Vein endothelial cell (primary cell): ENCODE measurements around the gene REPS1. TPM values are rescaled to one million over a fixed set of nuclear protein-coding genes. Genes with fewer than 3 reads are reported as not detected.

Source experiments
- total RNA-seq: library from RNA; depleted of rRNA; stranded (reverse); fragments of >200 nt; gene quantifications from 2 replicates; pipeline ENCODE4 v1.2.3, GENCODE V29; 2012

Gene REPS1, protein sequence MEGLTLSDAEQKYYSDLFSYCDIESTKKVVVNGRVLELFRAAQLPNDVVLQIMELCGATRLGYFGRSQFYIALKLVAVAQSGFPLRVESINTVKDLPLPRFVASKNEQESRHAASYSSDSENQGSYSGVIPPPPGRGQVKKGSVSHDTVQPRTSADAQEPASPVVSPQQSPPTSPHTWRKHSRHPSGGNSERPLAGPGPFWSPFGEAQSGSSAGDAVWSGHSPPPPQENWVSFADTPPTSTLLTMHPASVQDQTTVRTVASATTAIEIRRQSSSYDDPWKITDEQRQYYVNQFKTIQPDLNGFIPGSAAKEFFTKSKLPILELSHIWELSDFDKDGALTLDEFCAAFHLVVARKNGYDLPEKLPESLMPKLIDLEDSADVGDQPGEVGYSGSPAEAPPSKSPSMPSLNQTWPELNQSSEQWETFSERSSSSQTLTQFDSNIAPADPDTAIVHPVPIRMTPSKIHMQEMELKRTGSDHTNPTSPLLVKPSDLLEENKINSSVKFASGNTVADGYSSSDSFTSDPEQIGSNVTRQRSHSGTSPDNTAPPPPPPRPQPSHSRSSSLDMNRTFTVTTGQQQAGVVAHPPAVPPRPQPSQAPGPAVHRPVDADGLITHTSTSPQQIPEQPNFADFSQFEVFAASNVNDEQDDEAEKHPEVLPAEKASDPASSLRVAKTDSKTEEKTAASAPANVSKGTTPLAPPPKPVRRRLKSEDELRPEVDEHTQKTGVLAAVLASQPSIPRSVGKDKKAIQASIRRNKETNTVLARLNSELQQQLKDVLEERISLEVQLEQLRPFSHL
- 33.3 and 58.2 TPM in 2 replicates for total RNA-seq

DNA sequence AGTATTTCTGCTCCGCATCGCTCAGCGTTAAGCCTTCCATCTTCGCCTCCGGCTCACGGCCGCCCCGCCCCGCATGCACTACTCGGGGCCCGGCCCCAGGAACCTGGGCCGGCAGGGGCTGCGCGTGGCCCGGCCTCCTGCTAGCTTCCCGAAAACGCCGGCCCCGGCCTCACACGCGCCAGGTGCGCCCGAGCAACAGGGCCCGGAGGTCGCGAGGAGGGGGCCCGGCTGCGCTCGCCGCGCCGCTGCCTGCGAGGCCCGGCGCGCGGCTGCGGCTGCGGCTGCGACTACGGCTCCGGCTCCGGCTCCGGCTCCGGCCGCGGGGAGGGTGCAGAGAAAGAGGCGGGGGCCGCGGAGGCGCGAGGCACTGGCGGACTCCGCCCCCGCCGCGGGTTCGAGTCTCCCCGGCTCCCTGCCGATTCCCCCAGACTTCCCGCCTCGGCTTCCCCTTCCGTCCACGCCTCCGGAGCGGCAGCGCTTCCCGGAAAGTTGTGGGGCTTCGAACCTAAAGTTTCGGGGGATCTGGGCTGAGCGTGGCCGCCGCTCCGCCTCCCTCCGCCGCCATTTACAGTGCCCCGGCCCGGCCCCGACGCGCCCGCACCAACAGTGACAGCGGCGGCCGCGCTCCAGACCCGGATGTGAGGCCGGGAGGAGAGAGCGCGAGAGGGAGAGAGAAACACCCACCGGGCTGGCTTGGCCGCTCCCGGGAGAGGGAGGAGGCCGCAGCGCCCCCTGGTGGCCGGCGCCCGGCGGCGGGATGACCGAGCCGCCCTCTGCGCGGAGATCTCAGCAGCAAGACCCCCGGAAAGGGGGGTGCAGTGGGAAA is at the start of gene REPS1:
REPS1 (minus strand) TSS at position 611 of the 826 bp plus-strand sequence; CDS start at position 40, 571 bp downstream.

GRCh38 chr6:139028658-139029469 is 40.8 kb upstream of the REPS1 start, which contains the start of gene ABRACL:
TSS of gene ABRACL (plus strand) at chr6:139028745. CDS start at chr6:139034161, 5,416 bp downstream.

Other genes starting within 250 kb of the REPS1 start
- gene CCDC28A, start 214.5 kb downstream of the REPS1 start, total RNA-seq: 8.6 and 8.8 TPM in 2 replicates
- not detected in 2 replicates for gene ECT2L, start 192.2 kb downstream of the REPS1 start, total RNA-seq
- gene ABRACL, start 40.5 kb upstream of the REPS1 start, total RNA-seq: 67.0 and 95.8 TPM in 2 replicates
- 24.5 and 26.9 TPM in 2 replicates for gene HECA, start 146.8 kb upstream of the REPS1 start, total RNA-seq